Measurements from ENCODE around the gene FBXL7.

GRCh38 chr5:15566306-15566705 lies 66.3 kb downstream of the FBXL7 start:
- no peak for TF ChIP-seq CTCF (IDR thresholded peaks at IDR 0.05; ENCODE audit: low read depth, low read length, poor library complexity, severe bottlenecking)
- TF ChIP-seq EZH2phosphoT487 (IDR thresholded peaks at IDR 0.05; ENCODE audit: borderline replicate concordance, low read length): no peak
